GM12872 (cell line): ENCODE data around the gene AGBL4.

ENCODE experiments used
- CTCF ChIP-seq: IDR thresholded peaks from 3 replicates; pipeline ENCODE4 v1.5.1; 2011; ENCODE audit warnings: low read depth, mild to moderate bottlenecking, low read length, moderate library complexity; ENCODE audit not compliant: insufficient read depth

AGBL4 gene

GRCh38 chr1:49197081-49197480 lies 826.7 kb downstream of the AGBL4 start:
- no peak for TF ChIP-seq CTCF

DNA sequence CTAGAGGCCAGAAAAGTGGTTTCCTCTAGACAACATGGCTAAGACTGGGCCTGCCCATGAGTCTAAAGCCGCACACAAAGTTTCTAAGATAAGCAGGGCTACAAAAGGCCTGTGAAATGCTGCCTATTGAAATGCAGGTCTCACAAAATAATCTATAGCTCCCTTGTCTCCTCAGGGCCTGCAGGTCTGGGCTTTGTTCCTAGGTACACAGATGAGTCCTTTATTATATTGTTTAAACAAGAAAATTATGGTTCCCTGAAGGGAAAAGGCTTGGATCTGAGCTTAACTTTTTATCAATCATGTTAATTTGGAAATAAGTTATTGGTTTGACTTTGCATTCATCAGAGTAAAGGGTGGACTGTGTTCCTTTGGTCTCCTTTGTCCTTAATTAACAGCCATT lies 833.6 kb downstream of the AGBL4 start:
- TF ChIP-seq CTCF, result no peak

DNA sequence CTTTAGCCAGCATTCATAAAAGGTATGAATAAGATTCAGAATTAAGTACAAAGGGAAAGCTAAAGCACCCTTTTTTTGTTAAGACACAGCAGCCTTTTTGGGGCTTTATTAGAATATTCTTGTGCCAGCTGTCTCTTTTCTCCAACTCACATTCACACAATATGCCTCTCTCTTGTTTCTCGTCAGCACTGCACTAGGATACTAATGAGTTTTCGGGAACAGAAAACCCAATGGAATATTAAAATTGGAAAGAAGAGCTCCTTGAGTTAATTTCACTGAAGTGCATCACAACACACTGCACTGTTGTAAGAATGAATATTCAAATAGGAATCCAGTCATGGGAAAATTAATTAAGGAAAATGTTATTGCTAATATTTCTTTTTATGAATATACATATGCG lies 836.7 kb downstream of the AGBL4 start:
- no peak for TF ChIP-seq CTCF

GRCh38 chr1:49185450-49185980 lies 838.2 kb downstream of the AGBL4 start:
- TF ChIP-seq CTCF, result no peak

- no peak for TF ChIP-seq CTCF
Measured at GRCh38 chr1:49183489-49183888, 840.3 kb downstream of the AGBL4 start.

- no peak for TF ChIP-seq CTCF
Measured at GRCh38 chr1:49181033-49181432, 842.7 kb downstream of the AGBL4 start.

GRCh38 chr1:49171941-49172593 lies 851.7 kb downstream of the AGBL4 start:
- TF ChIP-seq CTCF, result no peak
